Neural progenitor cell (in vitro differentiated cells): Measurements from ENCODE around the gene PRICKLE3. TPM values are rescaled to one million over a fixed set of nuclear protein-coding genes. Genes with fewer than 3 reads are reported as not detected.
"Not testable (repeated sequence)": the region's sequence is repeated elsewhere in the genome, so short reads cannot be mapped to it uniquely, and the experiment has no call there.

Experiments used
- DNase-seq: peaks from one replicate; pipeline ENCODE4 v3.0.0-alpha.2; 2016; ENCODE audit warnings: low spot score
- H2AFZ ChIP-seq: fragments of 200-600 bp; sonication (generic); replicated peaks from 2 replicates; pipeline ENCODE4 v1.6.1; 2016; ENCODE audit warnings: antibody characterized with exemption
- H3F3A ChIP-seq: fragments of 200-600 bp; sonication (generic); 2 replicates; pipeline ENCODE4 v1.6.1; 2016; ENCODE audit warnings: antibody characterized with exemption, low read depth
- H3K27ac ChIP-seq: fragments of 200-600 bp; sonication (generic); 2 replicates; pipeline ENCODE4 v1.5.1; 2016; ENCODE audit warnings: mild to moderate bottlenecking
- H3K27me3 ChIP-seq: fragments of 200-600 bp; sonication (generic); 2 replicates; pipeline ENCODE4 v1.6.1; 2016; ENCODE audit warnings: mild to moderate bottlenecking, moderate library complexity
- H3K36me3 ChIP-seq: fragments of 200-600 bp; sonication (generic); 2 replicates; pipeline ENCODE4 v1.5.1; 2016
- H3K4me1 ChIP-seq: fragments of 200-600 bp; sonication (generic); 2 replicates; pipeline ENCODE4 v1.6.1; 2016; ENCODE audit warnings: mixed run types
- H3K4me2 ChIP-seq: fragments of 200-600 bp; sonication (generic); 2 replicates; pipeline ENCODE4 v1.6.1; 2016
- H3K4me3 ChIP-seq: fragments of 200-600 bp; sonication (generic); 2 replicates; pipeline ENCODE4 v1.5.1; 2016
- H3K79me2 ChIP-seq: fragments of 200-600 bp; sonication (generic); 2 replicates; pipeline ENCODE4 v1.6.1; 2016; ENCODE audit warnings: low read depth
- H3K9ac ChIP-seq: fragments of 200-600 bp; sonication (generic); 2 replicates; pipeline ENCODE4 v1.6.1; 2016
- H3K9me3 ChIP-seq: fragments of 200-600 bp; sonication (generic); 2 replicates; pipeline ENCODE4 v1.5.1; 2016; ENCODE audit warnings: low read depth
- H4K20me1 ChIP-seq: fragments of 200-600 bp; sonication (generic); 2 replicates; pipeline ENCODE4 v1.6.1; 2016; ENCODE audit warnings: low read depth
- H3K27ac Mint-ChIP-seq: 3 replicates; pipeline ENCODE4 v1.8.0; 2021; ENCODE audit warnings: mixed read lengths
- H3K27me3 Mint-ChIP-seq: 2 replicates; pipeline ENCODE4 v1.8.0; 2022; ENCODE audit warnings: low read depth, mild to moderate bottlenecking, inconsistent platforms, moderate library complexity, mixed read lengths; ENCODE audit not compliant: insufficient read depth
- H3K36me3 Mint-ChIP-seq: 3 replicates; pipeline ENCODE4 v1.8.0; 2021; ENCODE audit warnings: mixed read lengths
- H3K4me1 Mint-ChIP-seq: 3 replicates; pipeline ENCODE4 v1.8.0; 2021; ENCODE audit warnings: mixed read lengths
- H3K4me3 Mint-ChIP-seq: 3 replicates; pipeline ENCODE4 v1.8.0; 2021; ENCODE audit warnings: mild to moderate bottlenecking, moderate library complexity, mixed read lengths
- H3K9me3 Mint-ChIP-seq: 3 replicates; pipeline ENCODE4 v1.8.0; 2020; ENCODE audit warnings: mixed read lengths
- EZH2 ChIP-seq: fragments of 200-600 bp; sonication (generic); IDR thresholded peaks from 2 replicates; pipeline ENCODE4 v1.6.1; 2017; ENCODE audit warnings: antibody characterized with exemption, mild to moderate bottlenecking, moderate library complexity
- EZH2phosphoT487 ChIP-seq: fragments of 200-600 bp; sonication (generic); IDR thresholded peaks from 2 replicates; pipeline ENCODE4 v1.6.1; 2017; ENCODE audit warnings: antibody characterized with exemption
- total RNA-seq: library from RNA; depleted of rRNA; stranded (reverse); fragments of >200 nt; gene quantifications from 2 replicates; pipeline ENCODE4 v1.2.3, GENCODE V29; 2015; ENCODE audit warnings: low replicate concordance
- TF ChIP-seq, protein P1 (sequence below): fragments of 200-600 bp; sonication (generic); IDR thresholded peaks from 2 replicates; pipeline ENCODE4 v1.5.1; 2017; ENCODE audit warnings: antibody characterized with exemption, mild to moderate bottlenecking

The PRICKLE3 gene
- total RNA-seq, 1 donor from 2014 or later: 0.28 TPM

DNA sequence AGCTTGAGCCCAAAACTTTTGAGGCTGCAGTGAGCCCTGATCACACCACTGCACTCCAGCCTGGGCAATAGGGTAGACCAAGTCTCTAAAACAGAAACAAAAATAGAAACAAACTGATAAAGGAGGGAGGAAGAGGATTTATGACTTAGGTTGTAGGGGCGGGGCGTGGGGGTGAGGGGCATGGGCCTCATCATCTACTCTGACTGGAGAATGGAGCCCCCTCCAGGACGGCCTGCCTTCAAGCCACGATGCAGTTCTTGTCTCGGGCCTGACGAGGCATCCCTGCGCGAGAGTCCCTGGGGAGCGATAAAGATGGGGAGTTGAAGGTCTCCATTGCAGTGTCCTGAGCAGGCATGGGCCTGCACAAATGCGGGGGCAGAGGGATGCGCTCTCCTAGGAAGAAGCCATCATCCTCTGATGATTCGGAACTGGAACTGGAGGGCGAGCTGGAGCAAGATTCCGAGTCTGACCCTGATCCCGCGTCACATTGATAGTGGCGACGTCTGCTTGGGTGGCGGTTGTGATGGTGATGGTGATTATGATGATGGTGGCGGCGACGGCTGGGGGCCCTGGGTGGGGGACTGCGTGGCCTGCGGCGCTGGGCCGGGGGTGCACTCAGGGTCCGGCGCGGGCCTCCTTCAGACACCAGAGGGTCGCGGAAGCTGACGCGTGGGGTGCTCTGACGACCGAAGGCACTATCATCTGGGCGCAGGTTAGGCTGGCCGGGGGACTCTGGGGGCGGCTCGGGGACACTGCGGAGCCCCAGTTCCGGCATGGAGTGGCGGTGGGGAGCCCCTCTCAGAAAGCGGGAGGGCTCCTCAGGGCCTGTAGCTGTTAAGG lies 10.5 kb downstream of the PRICKLE3 start:
- H3K36me3 Mint-ChIP-seq: peaks cover 10% of the 10 kb centered on the region
- H3K4me3 ChIP-seq: no peak overlapping the region
- no peak overlapping the region for H3K27ac ChIP-seq
- peaks cover 25% of the 10 kb centered on the region for H3K27me3 Mint-ChIP-seq
- TF ChIP-seq EZH2phosphoT487 (no peak), EZH2 (no peak)
- H3K9me3 ChIP-seq: no peaks in the 10 kb centered on the region
- no peaks in the 10 kb centered on the region for H3K4me1 Mint-ChIP-seq
- DNase-seq: no peak
- H3K9ac ChIP-seq: no peak overlapping the region
- H3K27me3 ChIP-seq: peaks cover 28% of the 10 kb centered on the region
- peaks cover 42% of the 10 kb centered on the region for H3K9me3 Mint-ChIP-seq
- no peaks in the 10 kb centered on the region for H3K36me3 ChIP-seq
- H3K4me3 Mint-ChIP-seq: peak overlapping the region; percentile 50
- no peak overlapping the region for H3K27ac Mint-ChIP-seq
- no peaks in the 10 kb centered on the region for H3F3A ChIP-seq
- no peaks in the 10 kb centered on the region for H3K4me1 ChIP-seq
- no peaks in the 10 kb centered on the region for H4K20me1 ChIP-seq
- no peaks in the 10 kb centered on the region for H3K79me2 ChIP-seq
- no peak overlapping the region for H3K4me2 ChIP-seq
- no peak overlapping the region for H2AFZ ChIP-seq

DNA sequence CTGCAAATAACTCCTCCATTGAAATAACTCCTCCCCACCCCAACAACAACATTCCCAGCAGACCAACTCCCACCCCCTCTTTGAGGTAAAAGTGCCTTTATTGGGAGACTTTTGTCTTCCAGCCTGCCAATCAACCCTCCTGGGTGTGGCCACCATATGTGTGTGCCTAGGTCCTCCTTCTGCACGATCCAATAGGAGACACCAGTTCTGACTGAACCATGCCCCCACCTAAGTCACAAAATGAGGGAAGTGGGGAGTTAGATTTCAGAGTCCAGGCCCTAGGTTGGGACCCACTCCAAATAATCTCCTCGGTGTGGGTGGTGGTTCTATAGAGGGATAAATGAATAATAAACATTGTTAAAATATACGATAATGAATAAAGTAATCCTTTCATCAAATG lies 11.4 kb downstream of the PRICKLE3 start:
- DNase-seq: no peak
- Histone ChIP-seq H3K4me3 (no peak overlapping the region), H3K27me3 (peaks cover 37% of the 10 kb centered on the region), H3K27ac (no peak overlapping the region), H3K9me3 (no peaks in the 10 kb centered on the region), H3K4me1 (no peaks in the 10 kb centered on the region), H3K9ac (no peak overlapping the region), H3K79me2 (no peaks in the 10 kb centered on the region), H3K4me2 (no peak overlapping the region), H3K36me3 (no peaks in the 10 kb centered on the region), H3F3A (no peaks in the 10 kb centered on the region), H4K20me1 (no peaks in the 10 kb centered on the region), H2AFZ (no peak overlapping the region)
- no peak overlapping the region for H3K27ac Mint-ChIP-seq
- peaks cover 37% of the 10 kb centered on the region for H3K9me3 Mint-ChIP-seq
- H3K36me3 Mint-ChIP-seq: peaks cover 10% of the 10 kb centered on the region
- TF ChIP-seq, protein P1, sequence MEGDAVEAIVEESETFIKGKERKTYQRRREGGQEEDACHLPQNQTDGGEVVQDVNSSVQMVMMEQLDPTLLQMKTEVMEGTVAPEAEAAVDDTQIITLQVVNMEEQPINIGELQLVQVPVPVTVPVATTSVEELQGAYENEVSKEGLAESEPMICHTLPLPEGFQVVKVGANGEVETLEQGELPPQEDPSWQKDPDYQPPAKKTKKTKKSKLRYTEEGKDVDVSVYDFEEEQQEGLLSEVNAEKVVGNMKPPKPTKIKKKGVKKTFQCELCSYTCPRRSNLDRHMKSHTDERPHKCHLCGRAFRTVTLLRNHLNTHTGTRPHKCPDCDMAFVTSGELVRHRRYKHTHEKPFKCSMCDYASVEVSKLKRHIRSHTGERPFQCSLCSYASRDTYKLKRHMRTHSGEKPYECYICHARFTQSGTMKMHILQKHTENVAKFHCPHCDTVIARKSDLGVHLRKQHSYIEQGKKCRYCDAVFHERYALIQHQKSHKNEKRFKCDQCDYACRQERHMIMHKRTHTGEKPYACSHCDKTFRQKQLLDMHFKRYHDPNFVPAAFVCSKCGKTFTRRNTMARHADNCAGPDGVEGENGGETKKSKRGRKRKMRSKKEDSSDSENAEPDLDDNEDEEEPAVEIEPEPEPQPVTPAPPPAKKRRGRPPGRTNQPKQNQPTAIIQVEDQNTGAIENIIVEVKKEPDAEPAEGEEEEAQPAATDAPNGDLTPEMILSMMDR: no peak
- peaks cover 25% of the 10 kb centered on the region for H3K27me3 Mint-ChIP-seq
- H3K4me1 Mint-ChIP-seq: no peaks in the 10 kb centered on the region
- peak overlapping the region; percentile 28 for H3K4me3 Mint-ChIP-seq

DNA sequence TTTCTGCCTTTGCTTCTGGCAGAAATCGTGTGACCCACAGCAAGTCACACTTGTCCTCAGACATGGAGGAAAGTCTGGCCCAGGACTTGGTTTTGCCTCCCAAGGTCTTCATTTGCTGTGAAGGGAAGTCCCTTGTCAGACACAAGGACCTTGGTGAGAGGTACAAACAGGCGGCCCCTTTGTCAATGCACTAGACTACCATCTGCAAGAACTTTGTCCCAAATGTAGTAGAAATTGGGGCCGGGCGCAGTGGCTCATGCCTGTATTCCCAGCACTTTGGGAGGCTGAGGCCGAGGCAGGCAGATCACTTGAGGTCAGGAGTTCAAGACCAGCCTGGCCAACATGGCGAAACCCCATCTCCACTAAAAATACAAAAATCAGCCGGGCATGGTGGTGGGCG lies 12.6 kb downstream of the PRICKLE3 start:
- not testable (repeated sequence) for H3K4me3 Mint-ChIP-seq, H3K4me1 Mint-ChIP-seq
- H3K27me3 ChIP-seq: peaks cover 39% of the 10 kb centered on the region

DNA sequence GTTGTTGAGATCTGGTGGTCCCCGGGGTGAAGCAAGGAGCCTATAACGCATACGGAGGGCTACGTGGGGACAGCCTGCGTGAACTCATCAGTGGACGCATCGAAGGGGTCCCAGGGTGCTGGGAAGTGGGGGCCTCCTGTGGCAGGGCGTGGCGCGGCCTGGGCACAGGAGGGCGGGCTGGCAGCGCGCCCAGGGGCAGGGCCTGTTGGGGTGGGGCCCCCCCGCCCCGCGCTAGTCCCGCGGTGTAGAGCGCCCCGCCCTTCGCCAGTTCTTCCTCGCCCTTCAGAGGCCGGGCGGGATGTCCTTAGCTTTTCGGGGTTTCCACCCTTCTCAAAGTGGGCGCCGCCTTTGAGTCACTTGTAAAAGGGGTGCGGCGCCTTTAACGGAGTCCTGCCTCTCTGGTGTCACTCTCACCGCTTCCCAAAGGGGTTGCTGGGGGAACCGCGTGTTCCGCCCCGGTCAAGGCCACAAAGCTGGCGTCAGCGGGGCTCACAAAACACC lies 13.8 kb downstream of the PRICKLE3 start:
- H3K36me3 Mint-ChIP-seq: peaks cover 7% of the 10 kb centered on the region
- H3K4me1 Mint-ChIP-seq: peaks cover 4% of the 10 kb centered on the region

More for the DNA sequence above, 12.6 kb downstream of the PRICKLE3 start:
- not testable (repeated sequence) for H3K36me3 Mint-ChIP-seq, H3K9me3 ChIP-seq, H3K27ac Mint-ChIP-seq, H3K27ac ChIP-seq, H3F3A ChIP-seq, H3K4me3 ChIP-seq, H3K9ac ChIP-seq, H3K79me2 ChIP-seq, H3K36me3 ChIP-seq, H3K4me2 ChIP-seq, H2AFZ ChIP-seq, H3K4me1 ChIP-seq, H4K20me1 ChIP-seq, DNase-seq
- Mint-ChIP-seq H3K9me3 (peaks cover 34% of the 10 kb centered on the region), H3K27me3 (peaks cover 22% of the 10 kb centered on the region)

More for the DNA sequence above, 13.8 kb downstream of the PRICKLE3 start:
- Histone ChIP-seq H3K4me1 (peaks cover 4% of the 10 kb centered on the region), H2AFZ (no peak overlapping the region), H3K9me3 (no peaks in the 10 kb centered on the region), H3K4me3 (peak overlapping the region; percentile 37), H3K4me2 (peak overlapping the region; percentile 76), H3K27ac (no peak overlapping the region), H3F3A (no peaks in the 10 kb centered on the region), H3K9ac (no peak overlapping the region), H3K27me3 (peaks cover 46% of the 10 kb centered on the region), H3K79me2 (no peaks in the 10 kb centered on the region), H3K36me3 (no peaks in the 10 kb centered on the region), H4K20me1 (no peaks in the 10 kb centered on the region)
- no peak for DNase-seq
- Mint-ChIP-seq H3K4me3 (peak overlapping the region; percentile 73), H3K9me3 (peaks cover 34% of the 10 kb centered on the region), H3K27ac (no peak overlapping the region), H3K27me3 (peaks cover 28% of the 10 kb centered on the region)
- TF ChIP-seq EZH2 (no peak), EZH2phosphoT487 (peak; percentile 28)
